GM18498 (cell line): Measurements from ENCODE around the gene CHD6.

Source experiments
- ATAC-seq: cut with Tn5 transposase; IDR thresholded peaks from one replicate; pipeline ENCODE4 v1.9.1; 2021; ENCODE audit warnings: mild to moderate bottlenecking, moderate library complexity; ENCODE audit not compliant: unreplicated experiment

Gene CHD6

DNA sequence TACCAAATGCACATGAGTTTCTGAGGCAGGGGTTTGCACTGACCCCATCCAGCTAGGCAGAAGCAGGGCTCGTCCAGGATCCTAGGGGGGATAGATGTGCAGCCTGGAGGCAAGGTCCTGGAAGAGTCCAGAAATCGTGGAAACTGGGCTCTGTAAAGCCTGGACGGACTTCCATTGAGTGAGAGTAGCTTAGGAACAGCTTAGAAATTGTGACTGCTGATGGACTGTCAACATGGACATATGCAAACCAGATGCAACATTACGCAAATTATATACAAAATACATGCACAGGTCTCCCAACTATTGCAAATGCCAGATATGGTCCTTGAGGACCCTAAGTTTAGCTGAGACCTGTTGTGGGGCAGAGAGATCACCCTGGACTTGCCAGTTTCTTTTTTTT is 246.8 kb downstream of the CHD6 start:
- ATAC-seq: no peak

DNA sequence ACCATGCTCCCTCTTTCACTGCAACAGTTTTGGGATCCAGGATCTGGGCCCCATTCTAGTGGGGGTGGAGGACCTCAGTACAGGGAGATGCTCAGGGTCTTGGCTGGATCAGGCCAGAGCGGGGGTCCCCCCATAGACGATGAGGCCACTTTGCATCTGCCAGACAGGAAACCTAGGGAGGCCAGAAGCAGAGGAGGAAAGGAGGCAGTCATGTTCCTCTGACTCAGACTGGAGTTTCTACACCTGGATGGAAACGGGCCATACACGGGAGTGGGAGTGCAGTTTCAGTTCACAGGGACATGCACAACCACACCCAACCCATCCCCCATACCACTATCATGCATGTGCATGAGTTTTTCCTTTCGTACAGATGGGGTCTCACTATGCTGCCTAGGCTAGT is 248.0 kb downstream of the CHD6 start:
- ATAC-seq: no peak

DNA sequence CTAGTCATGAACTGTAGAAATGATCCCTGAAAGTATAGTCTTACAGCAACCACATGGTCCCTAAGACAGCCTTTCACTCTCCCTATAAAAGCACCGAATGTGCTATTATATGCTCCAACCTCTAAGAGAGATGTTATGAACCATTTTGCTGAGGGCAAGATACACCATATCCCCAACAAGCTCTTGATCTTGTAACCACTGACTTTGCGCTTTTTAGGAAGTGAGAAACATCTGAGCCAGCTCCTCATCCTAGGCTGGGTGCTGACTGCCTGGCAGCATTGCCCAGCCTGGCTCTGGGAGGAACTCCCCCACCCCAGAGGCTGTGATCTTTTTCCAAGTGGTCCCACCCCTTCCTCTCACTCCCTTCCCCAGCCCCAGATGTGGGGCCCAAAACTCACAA is 248.5 kb downstream of the CHD6 start:
- ATAC-seq: no peak

DNA sequence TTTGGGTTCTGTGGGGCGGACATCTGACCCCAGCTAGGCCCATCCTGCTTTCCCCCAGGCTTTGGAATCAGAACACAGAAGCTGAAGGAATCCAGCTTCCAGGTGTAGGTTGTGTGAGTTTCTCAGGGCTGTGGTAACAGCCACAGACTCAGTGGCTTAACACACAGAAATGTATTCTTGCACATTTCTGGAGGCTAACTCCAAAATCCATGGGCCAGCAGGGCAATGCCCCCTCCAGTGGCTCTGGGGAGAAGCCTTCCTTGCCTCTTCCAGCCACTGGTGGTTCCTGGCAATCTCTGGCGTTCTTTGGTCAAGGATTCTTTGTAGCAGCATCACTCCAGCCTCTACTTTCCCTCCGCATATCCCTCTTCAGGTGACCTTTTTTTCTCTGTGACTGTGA is 250.2 kb downstream of the CHD6 start:
- no peak for ATAC-seq

DNA sequence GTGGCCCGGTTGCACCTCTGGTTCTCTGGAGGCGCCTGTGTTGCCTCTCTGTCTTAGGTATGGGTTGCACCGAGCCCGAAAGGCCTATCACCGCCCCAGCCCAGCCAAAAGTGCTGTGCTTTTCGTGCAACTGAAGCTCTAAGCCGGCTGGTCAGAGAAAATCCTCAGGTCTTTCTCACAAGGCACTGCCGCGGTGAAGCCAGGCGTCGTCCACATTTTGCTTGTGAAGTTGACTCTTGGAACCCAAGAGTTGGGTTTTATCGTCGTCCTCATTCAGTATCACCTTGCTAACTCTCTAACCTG is 250.8 kb downstream of the CHD6 start:
- ATAC-seq: no peak

DNA sequence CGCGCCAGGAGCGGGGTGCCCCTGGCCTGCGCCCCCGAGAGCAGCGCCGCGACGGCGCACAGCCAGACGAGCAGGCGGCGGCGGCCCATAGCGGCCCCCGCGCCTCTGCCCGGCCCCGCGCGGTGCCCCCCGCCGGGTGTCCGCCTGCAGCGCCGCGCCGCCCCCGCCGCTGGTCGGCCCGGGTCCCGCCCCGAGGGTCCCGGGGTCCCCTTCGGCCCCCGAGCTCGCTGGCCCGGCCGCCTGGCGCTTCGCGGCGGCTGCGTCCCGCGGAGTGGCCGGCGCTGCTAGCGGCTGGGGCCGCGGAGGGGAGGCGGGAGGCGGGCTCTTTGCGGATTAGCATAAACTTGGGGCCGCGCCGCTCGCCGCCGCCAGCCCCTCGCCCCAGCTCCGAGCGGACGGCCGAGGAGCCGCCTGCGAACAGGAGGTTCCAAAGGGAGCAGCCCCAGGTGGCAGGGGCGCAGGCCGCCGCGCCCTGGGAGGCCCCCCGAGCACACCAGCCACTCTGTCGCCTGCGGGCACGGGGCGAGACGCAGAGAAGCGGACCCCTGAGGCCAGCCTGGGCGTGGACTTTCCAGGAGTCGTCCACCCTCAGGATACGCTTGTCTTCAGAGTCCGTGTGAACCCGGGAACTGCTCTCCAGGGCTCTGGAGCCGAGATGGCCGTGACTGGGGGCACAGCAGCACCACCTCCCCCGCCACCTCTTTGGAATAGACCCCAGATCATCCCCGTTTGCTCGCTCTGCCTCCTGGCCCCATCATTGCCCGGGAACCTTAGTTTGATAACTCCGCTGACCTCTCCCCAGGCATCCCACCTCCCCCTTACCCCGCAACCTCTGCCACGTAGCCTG is 251.4 kb downstream of the CHD6 start, which contains the start of gene EMILIN3:
EMILIN3 (minus strand) TSS at position 273 of the 847 bp plus-strand sequence; CDS start at position 89, 184 bp downstream.
- ATAC-seq: no peak

DNA sequence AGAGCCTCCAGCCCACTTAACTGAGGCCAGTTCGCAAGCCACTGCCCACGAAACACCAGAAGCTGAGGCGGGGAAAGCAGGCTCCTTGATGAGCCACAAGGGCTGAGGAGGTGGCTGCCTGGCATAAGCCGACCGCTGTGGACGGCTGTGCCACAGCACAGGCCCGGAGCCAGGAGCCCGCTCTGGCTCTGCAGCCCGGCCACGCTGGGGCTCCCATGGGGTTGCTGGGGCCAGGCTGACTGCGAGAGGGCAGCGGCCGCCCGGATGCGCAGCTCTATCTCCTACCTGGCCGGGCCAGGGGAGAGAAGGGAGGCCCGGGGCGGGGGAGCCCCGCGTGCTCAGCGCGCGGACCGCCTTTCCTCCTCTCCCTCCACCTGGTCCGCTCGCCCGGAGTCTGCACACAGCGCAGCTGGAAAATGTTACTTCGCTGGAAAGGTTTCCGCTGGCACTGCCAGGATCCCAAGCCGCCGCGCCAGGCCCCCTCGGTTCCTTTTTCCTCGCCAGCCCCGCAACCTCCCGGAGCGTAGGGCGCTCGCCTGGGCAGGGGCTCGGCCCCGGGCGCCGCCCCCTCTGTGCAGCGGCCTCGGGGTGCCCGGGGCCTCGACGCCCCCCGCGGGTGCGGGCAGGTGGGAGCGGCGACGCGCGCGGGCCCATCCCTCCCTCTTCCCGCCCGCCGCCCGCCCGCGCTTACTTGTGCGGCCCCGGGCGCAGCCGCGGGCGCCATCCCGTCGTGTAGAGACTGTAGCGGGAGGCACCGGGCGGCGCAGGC is 252.2 kb downstream of the CHD6 start:
- no peak for ATAC-seq

DNA sequence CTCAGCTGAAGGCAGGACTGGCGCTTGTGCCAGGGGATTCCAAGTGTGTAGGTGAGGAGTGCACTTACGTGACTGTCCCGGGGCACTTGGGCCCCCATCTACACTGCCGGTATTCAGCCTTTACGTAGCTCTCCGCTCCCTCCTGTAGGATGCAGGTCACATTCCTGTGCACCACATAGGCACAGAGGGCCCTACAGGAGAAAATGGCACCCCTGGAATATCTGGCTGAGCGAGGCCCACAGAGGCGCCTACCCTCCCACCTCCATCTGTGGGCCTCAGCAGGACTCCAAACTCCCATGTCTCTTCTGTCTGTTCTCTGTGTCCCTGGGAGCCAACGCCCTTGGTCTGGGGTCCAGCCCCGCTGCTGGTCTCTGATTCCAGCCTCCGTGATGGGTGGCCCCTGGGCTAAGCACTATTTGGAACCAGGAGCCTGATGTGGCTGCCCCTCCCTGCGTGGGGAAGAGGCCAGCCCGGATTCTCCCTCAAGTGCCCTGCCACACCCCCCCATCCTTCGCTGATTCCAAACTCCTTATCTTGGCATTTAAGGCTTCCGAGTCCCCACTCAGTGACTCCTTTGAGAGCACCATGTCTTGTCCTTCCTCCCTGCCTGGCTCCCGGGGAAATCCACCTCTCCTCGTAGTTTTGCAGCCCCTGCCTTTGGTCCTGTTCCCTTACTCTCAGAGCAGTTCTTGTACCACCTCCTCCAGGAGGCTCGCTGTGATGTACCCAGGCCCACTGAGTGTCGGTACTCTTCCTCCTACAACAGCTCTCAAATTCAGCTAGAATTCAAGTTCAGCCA is 253.0 kb downstream of the CHD6 start:
- ATAC-seq: no peak

DNA sequence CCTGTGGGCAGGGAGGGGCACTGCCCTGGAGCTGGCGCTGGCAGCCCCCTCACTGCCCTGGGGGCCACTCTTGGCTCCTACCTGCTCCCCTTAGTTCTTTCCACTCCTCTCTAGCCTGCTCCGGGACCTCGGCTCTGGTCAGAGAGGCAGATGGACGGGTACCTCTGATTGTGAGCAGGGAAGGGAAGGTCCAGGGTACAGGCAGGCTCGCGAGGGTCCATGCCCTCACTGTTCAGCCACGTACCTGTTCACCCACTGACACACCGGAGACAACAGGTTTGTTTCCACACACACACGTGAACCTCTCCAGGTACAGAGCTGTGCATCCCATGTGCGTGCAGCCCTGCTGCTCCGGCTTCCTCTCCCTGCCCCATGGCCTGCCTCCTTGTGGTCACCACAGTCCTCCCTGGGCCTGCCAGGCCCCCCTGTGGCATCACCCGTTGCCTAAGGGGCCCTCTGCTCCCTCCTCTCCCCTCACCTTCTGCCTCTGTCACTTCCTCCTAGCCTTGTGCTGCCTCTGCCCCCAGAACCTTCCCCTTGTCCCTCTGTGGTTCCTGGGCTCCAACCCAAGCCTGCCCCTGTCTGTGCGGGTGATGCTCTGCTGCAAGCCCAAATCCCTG is 253.8 kb downstream of the CHD6 start:
- ATAC-seq: no peak

DNA sequence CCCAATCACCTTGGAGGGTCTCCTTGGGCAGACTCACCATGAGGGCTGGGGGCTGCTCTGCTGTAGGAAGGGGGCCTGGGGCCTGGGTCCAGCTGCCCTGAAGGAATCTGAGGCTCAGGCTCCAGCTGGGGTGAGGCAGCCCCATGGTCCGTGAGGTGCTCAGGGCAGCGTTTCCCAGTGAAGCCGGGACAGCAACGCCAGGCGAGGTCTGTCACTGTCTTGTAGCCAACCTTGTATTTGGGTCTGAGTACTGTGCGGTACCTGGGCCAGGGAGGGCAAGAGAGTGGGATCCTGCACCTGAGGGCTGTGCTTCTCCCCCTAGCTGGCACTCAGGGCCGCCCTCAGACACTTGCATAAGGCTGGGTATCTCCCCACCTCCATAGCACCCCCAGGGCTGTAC is 254.6 kb downstream of the CHD6 start:
- ATAC-seq: no peak

DNA sequence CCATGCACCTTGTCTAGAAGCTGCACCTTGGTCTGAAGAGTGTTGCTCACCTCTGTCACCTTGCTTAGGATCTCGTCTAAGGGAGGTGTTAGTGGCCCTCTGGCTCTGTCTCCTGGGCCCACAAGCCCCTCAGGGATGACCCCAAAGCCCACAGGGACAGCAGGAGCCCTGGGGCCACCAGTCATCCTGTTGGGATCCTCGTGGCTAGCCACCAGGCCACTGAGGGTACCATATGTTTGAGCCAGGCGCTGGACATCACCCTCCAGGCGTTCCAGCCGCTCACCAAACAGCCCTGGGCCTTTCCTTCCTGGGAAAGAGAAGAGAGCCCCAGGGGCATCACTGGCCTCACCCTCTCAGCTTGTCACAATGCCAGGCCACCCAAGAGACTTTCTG is 255.4 kb downstream of the CHD6 start:
- no peak for ATAC-seq

DNA sequence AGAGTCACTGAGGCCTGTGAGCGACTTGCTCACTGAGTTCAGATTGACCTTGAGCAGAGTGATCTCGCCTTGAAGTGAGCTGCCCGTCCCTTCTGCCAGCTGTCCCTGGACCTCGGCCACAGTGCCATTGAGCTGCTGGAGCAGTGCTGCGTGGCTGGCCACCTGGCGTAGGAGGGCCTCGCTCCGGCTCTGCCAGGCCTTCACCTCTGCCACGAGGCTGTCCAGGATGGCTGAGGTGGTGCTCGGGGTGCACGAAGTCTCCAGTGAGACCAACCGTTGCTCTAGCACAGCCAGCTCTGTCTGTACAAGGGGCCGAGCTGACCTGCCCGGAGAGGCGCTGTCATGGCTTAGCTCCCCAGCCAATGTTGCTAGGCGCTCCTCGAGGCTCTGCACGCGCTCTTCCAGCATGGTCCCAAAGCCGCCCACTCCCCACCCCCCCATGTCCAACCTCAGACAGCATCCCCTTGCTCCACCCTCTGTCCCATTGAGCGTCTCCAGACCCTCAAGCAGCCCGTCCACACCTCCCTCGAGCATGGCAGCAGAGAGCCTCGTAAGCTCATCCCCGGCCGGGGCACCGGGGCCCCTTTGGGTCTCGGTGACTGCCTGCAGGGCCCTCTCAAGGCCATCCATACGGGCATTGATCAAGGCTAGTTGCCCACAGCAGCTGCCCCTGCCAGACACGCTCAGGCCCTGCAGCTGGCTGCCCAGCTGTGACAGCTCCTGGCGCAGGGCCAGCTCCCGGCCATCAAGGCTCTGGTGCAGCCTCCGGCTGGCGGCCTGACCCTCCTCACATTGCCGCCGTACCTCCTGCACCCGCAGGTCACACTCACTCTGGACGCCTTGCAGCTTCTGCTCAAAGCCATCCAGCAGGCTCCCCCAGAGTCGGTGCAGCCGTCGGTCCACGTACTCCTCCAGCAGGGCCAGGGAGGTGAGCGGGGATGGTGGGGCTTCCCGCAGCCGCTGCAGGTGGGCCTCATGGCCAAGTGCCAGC is 256.1 kb downstream of the CHD6 start:
- no peak for ATAC-seq

DNA sequence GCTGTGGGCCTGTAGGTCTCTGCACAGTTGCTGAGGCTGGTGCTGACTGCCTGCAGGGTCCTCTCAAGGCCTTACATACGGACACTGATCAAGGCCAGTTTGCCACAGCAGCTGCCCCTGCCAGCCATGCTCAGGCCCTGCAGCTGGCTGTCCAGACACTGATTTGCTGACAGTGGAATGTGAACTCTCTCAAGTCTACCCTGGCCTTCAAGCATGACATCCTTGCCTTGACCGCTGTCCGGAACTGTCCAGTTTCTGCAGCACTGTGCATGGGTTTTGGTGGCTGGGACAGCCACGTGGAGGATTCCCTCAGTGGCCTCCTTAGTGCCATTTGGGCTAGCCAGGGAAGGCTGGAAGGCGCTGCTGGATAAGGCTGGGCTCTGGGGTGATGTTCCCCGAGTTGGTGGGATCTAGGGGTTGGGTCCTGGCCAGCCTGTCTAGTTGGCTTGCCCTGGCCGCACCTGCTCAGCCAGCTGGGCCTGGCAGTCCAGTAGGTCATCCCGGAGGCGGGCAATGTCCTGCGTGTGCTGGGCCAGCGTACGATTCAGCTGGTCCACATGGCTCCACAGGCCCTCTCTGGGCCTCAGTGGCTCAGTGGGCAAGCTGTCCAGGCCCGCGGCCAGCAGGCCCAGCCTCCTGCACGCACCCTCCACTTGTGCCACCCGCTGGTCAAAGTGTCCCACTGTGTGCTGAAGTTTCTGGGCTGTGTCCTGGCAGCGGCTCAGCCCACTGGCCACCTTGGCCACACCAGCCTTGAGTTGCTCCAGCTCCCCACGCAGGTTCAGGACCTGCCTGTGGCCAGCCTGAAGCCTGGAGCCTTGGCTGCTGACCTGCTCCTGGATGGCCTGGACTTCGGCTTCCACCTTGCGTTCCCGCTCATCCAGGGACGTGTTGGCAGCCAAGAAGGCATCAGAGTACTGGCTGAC is 257.1 kb downstream of the CHD6 start:
- ATAC-seq: no peak

DNA sequence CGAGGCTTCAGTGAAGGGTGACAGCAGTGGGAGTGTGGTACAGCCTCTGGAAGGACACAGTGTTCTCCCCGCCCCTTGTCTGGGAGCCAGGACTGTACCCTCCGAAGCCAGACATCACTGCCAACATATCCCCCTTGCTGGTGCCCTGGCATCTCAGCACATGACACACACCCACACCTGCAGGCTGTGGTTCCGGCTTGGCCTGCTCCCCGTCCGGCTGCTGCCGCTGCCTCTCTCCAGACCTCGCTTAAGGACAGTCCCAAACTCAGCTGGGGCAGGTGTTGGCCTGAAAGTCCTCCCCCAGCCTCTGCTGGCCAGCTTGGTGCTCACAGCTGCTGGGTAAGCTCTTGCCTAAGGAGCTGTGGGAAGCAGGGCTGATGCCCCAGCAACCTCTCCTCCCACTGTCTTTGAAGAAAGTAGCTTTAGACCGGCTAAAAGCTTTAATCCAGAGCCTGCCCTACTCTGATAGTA is 258.6 kb downstream of the CHD6 start:
- ATAC-seq: no peak

DNA sequence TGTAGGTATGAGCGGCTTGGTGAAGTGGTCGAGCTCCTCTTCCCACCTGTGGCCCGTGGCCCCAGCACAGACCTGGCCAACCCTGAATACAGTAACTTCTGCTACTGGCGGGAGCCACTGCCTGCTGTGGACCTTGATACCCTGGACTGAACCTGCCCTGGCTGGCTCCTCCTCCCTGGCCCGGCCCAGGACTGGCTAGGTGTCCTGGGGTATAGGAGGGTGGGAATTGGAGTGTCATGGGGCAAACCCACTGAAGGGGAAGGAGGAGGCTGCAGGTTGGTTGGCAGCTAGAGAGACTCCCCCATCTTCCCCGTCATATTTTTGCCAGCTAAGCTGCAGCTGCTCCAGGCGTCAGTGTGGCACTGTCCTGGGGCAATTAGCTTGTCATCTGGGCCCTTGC is 259.5 kb downstream of the CHD6 start:
- no peak for ATAC-seq

DNA sequence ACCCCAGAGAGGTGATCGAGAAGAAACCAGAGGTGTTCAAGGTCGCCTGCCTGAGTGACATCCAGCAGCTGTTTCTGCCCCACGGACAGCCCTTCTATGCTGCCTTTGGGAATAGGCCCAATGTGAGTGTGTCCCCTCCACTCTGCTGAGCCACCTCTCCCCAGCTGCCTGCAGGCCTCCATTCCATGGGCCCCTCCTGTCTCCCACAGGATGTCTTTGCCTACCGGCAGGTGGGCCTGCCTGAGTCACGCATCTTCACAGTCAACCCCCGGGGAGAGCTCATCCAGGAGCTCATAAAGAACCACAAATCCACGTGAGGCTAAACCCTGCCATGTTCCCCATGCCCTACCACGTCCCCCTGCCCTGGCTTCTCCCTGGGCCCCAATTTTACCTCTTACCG is 259.9 kb downstream of the CHD6 start:
- ATAC-seq: no peak

DNA sequence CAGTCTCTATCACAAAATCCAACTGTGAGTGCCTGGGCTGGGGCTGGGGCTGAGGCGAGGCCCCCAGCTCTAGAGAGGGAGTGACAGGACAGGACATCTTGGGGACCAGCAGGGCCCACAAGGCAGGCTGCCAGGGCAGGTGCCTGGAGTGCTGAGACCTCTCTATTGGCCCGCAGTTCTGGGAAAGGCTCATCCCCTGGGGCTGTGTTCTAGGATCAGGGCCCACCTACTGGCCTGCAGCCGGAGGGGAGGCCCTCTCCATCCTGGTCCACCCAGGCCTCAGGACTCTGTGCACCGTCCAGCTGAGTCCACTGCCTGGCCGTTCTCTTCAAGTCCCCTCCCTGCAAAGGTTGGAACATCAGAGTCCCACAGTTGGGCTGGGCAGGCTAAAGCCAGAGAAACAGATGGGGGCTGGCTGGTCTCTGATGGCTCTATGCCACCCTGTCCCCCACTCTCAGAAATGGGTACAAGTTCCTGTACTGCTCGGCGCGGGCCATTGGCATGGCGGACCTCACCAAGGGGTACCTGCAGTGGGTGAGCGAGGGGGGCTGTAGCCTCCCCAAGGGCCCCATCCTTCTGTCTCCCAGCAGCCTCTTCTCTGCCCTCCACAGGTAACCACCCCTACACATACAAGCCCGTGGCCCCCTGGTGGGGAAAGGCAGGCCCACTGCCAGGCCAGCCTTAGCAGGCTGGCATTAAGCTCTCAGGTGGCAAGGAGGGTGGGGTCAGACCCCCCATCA is 260.6 kb downstream of the CHD6 start:
- ATAC-seq: no peak

DNA sequence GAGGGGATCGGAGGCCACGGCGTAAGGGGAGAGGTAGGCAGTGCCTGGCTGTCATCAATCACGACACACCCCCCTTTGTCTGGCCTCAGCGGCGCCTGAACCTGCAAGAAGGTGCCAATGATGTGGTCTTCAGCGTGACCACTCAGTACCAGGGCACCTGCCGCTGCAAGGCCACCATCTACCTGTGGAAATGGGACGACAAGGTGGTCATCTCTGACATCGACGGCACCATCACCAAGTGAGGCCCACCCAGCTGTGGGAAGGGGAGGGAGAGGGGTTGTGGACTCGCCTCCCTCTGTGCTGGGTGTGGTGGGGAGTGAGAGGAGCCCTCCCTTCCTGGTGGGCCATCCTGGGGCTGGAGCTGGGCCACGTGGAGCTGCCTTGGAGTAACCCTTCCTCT is 261.2 kb downstream of the CHD6 start:
- ATAC-seq: no peak
